Measurements from ENCODE around the gene RNF121.
A peak's percentile ranks its signal among the peaks of the same experiment; 100 is the strongest.

Gene RNF121

GRCh38 chr11:72004515-72005346 lies 75.9 kb downstream of the RNF121 start:
- Mint-ChIP-seq H3K9me3 (no peaks in the 10 kb centered on the region), H3K4me1 (peaks cover 19% of the 10 kb centered on the region), H3K27ac (no peak overlapping the region), H3K4me3 (no peak overlapping the region), H3K36me3 (peaks cover 5% of the 10 kb centered on the region), H3K27me3 (no peaks in the 10 kb centered on the region)

DNA sequence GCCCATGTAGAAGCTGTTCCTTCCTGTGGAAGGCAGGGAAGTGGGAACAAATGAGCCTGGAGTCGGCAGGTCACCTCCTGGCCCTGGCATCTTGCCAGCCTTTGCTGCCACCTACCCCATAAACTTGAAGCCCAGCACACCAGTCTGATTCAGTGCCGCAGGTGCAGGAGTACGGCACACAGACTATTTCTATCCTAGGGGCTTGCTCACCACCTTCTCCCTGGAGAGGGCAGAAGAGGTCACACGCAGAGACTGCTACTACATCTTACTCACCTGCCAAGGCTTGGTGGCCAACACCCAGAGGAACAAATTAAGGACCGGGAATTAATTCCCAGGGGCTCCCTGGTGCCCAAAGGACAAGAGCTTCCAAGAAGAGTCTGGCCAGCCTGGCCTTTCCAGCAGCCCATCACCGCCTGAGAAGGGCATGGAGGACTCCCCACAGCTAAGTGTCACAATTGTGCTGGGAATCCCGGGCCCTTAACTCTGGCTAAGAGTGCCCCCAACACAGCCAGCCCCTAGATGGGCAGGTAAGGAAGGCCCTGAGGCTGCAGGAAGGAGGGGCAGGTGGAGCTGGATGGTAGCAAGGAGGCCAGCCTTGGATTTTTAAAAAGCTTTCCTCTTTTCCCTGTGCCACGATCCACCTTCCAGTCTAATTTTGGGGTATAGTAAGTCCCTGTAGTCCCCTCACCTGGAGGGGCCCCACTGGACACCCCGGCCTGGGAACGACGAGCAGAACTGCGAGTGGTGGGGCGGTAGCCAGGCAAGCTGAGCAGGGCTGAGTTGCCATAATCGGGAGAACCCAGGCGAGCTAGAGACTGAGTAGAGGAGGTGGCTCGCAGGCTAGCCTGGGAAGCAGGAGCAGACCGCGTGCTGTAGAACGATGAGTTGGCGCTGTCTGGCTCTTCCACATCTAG lies 76.8 kb downstream of the RNF121 start:
- no peak overlapping the region for H3K4me3 Mint-ChIP-seq
- H3K36me3 Mint-ChIP-seq: peaks cover 5% of the 10 kb centered on the region
- peak overlapping the region; percentile 12 for H3K27ac Mint-ChIP-seq
- H3K4me1 Mint-ChIP-seq: peaks cover 11% of the 10 kb centered on the region
- H3K9me3 Mint-ChIP-seq: no peaks in the 10 kb centered on the region
- no peaks in the 10 kb centered on the region for H3K27me3 Mint-ChIP-seq

GRCh38 chr11:72006309-72007088 lies 77.7 kb downstream of the RNF121 start:
- H3K27ac Mint-ChIP-seq: no peak overlapping the region
- no peak overlapping the region for H3K4me3 Mint-ChIP-seq
- peaks cover 5% of the 10 kb centered on the region for H3K36me3 Mint-ChIP-seq
- no peaks in the 10 kb centered on the region for H3K9me3 Mint-ChIP-seq
- H3K4me1 Mint-ChIP-seq: peaks cover 10% of the 10 kb centered on the region
- no peaks in the 10 kb centered on the region for H3K27me3 Mint-ChIP-seq

DNA sequence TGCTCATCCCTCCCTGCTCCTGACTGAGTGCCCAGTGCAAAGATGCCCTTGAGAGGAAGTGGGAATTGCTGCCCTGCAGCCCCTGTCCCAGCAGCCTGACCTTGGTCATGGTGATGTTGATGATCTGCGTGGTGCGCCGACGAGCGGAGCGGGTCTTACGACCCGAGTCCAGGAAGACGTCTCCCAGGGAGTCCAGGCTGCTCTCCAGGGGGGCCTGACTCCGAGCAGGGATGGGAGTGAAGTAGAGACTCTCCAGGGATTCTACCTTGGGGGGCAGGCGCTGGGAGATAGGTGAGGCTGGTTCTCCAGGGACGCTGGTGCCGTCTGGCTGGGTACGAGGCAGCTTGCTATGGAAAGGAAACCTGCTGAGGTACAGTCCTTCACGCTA lies 78.2 kb downstream of the RNF121 start:
- Mint-ChIP-seq H3K36me3 (peaks cover 2% of the 10 kb centered on the region), H3K4me3 (no peak overlapping the region), H3K27me3 (no peaks in the 10 kb centered on the region), H3K4me1 (peaks cover 5% of the 10 kb centered on the region), H3K9me3 (no peaks in the 10 kb centered on the region), H3K27ac (peak overlapping the region; percentile 23)

DNA sequence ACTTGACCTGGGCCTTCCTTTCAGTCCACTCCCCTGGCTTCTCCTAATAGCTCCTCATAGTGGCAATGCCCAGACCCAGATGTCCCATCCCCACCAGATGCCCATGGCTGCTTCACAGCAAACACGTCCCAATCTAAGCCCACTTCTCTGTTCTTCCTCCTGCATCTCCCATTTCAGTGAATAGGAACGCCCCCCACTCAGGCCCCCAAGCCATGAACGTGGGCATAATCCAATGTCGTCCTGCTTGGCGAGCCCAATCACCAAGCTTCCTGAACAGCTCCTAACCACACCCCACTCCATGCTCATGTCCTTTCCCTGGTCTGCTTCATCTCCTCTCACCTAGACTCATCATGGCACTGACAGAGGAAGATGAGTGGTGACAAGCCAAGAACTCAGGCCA lies 78.7 kb downstream of the RNF121 start:
- no peak overlapping the region for H3K4me3 Mint-ChIP-seq
- H3K9me3 Mint-ChIP-seq: no peaks in the 10 kb centered on the region
- H3K27ac Mint-ChIP-seq: no peak overlapping the region
- H3K4me1 Mint-ChIP-seq: no peaks in the 10 kb centered on the region
- peaks cover 2% of the 10 kb centered on the region for H3K36me3 Mint-ChIP-seq
- H3K27me3 Mint-ChIP-seq: no peaks in the 10 kb centered on the region

DNA sequence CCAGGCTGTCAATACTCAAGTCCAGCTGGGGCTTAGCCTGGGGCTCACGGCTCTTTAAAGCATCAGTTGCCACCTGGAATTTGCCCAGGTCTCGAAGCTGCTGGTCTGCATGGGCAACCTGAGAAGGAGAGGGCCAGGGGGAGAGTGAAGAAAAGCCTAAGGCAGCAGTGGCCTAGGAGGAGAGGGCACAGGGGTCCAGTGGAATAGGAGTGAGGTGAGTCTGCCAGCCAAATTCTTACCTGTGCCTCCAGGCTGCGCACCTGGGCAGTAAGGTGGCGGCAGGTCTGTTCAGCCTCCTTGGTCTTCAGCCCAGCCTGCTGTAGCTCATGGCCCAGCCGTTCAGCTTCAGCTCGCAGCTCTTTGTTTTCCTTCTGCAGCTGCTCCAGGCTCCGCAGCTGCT lies 79.9 kb downstream of the RNF121 start:
- Mint-ChIP-seq H3K36me3 (peaks cover 2% of the 10 kb centered on the region), H3K27ac (peak overlapping the region; percentile 35), H3K27me3 (no peaks in the 10 kb centered on the region), H3K4me1 (no peaks in the 10 kb centered on the region), H3K4me3 (no peak overlapping the region), H3K9me3 (no peaks in the 10 kb centered on the region)

DNA sequence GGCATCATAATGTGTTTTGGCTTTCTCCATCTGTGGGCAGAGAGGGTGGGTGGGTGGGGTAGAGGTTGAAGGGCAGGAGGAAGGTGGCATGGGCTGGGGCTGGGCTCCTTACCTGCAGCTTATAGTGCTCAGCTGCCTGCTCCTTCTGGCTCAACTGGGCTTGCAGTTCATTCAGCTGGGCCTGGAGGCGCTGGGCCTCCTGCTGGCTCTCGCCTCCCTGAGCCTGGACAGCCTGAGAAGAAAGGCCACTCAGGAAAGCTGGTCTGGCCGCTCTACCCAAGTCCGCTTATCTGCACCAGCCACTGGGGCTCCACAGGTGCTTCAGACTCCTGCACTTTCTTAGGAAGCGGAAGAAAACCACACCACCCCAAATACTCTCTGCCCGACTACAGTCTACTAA lies 80.3 kb downstream of the RNF121 start:
- Mint-ChIP-seq H3K27ac (peak overlapping the region; percentile 9), H3K27me3 (no peaks in the 10 kb centered on the region), H3K9me3 (no peaks in the 10 kb centered on the region), H3K4me1 (no peaks in the 10 kb centered on the region), H3K36me3 (peaks cover 4% of the 10 kb centered on the region), H3K4me3 (no peak overlapping the region)

DNA sequence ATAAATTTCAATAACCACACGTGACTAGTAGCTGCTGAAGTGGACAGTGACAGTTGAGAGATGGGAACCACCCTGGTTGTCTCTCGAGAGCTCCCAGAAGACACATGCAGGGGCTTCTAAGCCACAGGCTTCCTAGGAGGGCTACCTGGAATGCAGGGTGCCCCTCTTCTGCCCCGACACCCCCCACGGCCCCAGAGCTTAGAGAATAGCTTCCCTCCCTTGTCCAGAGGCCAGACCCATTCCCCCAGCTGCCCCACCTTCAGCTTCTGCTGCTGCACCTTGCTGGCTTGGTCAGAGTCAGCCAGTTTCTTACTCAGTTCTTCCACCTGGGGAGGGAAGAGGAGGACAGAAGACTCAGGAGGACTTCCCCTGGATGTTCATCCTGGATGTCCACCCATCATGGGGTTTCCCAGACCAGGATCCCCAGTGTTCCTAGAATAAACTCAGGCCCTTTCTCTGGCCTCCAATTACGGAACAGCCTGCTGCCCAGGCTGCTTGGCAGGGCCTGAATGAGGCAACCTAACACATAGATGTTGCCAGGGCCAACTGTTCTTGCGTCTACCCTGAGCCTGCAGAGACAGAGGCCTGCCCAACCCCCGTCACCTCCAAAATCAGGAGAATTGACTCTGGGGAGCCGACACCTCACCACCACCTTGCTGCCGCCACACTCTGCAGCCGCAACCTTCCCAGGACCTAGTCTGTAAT lies 81.8 kb downstream of the RNF121 start:
- no peaks in the 10 kb centered on the region for H3K27me3 Mint-ChIP-seq
- H3K4me3 Mint-ChIP-seq: no peak overlapping the region
- H3K27ac Mint-ChIP-seq: peak overlapping the region; percentile 63
- no peaks in the 10 kb centered on the region for H3K9me3 Mint-ChIP-seq
- H3K36me3 Mint-ChIP-seq: peaks cover 9% of the 10 kb centered on the region
- H3K4me1 Mint-ChIP-seq: no peaks in the 10 kb centered on the region

DNA sequence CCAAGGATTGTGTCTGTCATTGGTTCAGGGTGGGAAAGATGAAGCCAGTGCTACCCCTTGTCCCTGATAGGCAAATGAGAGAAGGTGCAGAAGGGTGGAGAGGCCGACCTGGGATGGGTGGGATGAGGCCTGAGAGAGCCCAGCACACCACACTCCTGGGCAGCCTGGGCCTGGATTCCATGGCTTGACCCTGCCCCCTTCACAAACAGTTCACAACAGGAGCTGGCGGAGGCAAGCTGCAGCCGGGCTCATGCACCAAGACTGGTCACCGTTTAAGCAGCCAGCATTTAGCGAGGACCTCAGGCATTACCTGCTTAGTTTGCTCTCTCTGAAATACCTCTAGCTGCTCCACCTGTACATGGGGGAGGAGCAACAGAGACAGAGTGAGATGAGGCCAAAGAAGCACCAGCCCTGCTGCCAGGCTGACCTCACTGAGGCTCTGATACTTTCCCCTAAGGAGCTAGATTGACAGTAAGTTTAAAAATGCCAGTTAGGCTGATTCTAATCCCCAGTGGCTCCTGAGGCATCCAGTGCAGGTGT lies 83.3 kb downstream of the RNF121 start:
- H3K27me3 Mint-ChIP-seq: no peaks in the 10 kb centered on the region
- H3K9me3 Mint-ChIP-seq: no peaks in the 10 kb centered on the region
- H3K36me3 Mint-ChIP-seq: peaks cover 7% of the 10 kb centered on the region
- H3K27ac Mint-ChIP-seq: peak overlapping the region; percentile 59
- no peak overlapping the region for H3K4me3 Mint-ChIP-seq
- no peaks in the 10 kb centered on the region for H3K4me1 Mint-ChIP-seq

- H3K9me3 Mint-ChIP-seq: no peaks in the 10 kb centered on the region
- H3K27me3 Mint-ChIP-seq: no peaks in the 10 kb centered on the region
- no peak overlapping the region for H3K27ac Mint-ChIP-seq
- peaks cover 7% of the 10 kb centered on the region for H3K36me3 Mint-ChIP-seq
- no peaks in the 10 kb centered on the region for H3K4me1 Mint-ChIP-seq
- H3K4me3 Mint-ChIP-seq: no peak overlapping the region
These were observed 84.3 kb downstream of the RNF121 start for GRCh38 chr11:72012897-72013721.

- no peak overlapping the region for H3K27ac Mint-ChIP-seq
- no peaks in the 10 kb centered on the region for H3K9me3 Mint-ChIP-seq
- no peak overlapping the region for H3K4me3 Mint-ChIP-seq
- H3K27me3 Mint-ChIP-seq: no peaks in the 10 kb centered on the region
- no peaks in the 10 kb centered on the region for H3K4me1 Mint-ChIP-seq
- H3K36me3 Mint-ChIP-seq: peaks cover 8% of the 10 kb centered on the region
These were observed 85.2 kb downstream of the RNF121 start for GRCh38 chr11:72013765-72014711.

GRCh38 chr11:72014761-72015320 lies 86.0 kb downstream of the RNF121 start:
- no peaks in the 10 kb centered on the region for H3K9me3 Mint-ChIP-seq
- no peaks in the 10 kb centered on the region for H3K27me3 Mint-ChIP-seq
- peak overlapping the region; percentile 77 for H3K27ac Mint-ChIP-seq
- no peaks in the 10 kb centered on the region for H3K4me1 Mint-ChIP-seq
- H3K36me3 Mint-ChIP-seq: peaks cover 11% of the 10 kb centered on the region
- H3K4me3 Mint-ChIP-seq: no peak overlapping the region

DNA sequence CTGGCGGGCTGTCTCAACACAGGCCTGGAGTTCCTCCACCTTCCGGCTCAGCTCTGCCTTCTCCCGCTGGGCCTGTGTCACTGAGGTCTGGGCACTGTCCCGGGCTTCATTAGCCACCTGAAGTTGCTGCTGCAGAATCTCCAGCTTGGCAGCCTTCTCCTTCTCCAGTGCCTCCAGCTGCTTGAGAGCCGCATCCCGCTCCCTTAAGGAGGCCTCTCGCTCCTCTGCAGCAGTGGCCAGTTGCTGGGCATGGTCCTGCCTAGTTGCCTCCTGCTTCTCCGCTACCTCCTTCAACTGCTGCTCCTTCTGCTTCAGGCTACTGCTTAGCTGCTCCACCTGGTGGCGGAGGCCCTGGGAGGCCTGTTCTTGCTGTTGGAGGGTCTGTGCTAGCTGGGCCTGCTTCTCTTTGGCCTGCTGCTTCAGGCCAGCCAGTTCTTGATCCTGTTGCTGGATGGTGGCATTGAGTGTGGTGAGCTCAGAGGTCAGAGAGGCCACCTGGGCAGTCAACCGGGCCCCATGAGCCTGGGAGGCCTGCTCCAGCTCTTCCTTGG lies 86.7 kb downstream of the RNF121 start:
- H3K27me3 Mint-ChIP-seq: no peaks in the 10 kb centered on the region
- no peaks in the 10 kb centered on the region for H3K4me1 Mint-ChIP-seq
- no peak overlapping the region for H3K4me3 Mint-ChIP-seq
- peaks cover 12% of the 10 kb centered on the region for H3K36me3 Mint-ChIP-seq
- H3K27ac Mint-ChIP-seq: no peak overlapping the region
- H3K9me3 Mint-ChIP-seq: no peaks in the 10 kb centered on the region
